Ascending aorta (tissue), 2 donors: ENCODE measurements around the gene CNDP1. TPM values are rescaled to one million over a fixed set of nuclear protein-coding genes. Genes with fewer than 3 reads are reported as not detected.

ENCODE experiments used
- DNase-seq, 2 donors: peaks; one replicate each; pipeline ENCODE4 v3.0.0-alpha.2; 2019; ENCODE audit warnings: low spot score in 2 of 2
- H3K27ac ChIP-seq, 2 donors: fragments of 200-600 bp; sonication (generic); one replicate each; pipeline ENCODE4 v1.5.1; 2016 to 2017; ENCODE audit warnings: mild to moderate bottlenecking in 1 of 2
- H3K27me3 ChIP-seq: fragments of 200-600 bp; sonication (generic); one replicate; pipeline ENCODE4 v1.5.1; 2017
- H3K36me3 ChIP-seq, 2 donors: fragments of 200-600 bp; sonication (generic); one replicate each; pipeline ENCODE4 v1.5.1; 2016
- H3K4me1 ChIP-seq, 2 donors: fragments of 200-600 bp; sonication (generic); one replicate each; pipeline ENCODE4 v1.5.1; 2016 to 2017; ENCODE audit warnings: mild to moderate bottlenecking in 1 of 2
- H3K4me3 ChIP-seq, 2 donors: fragments of 200-600 bp; sonication (generic); one replicate each; pipeline ENCODE4 v1.5.1; 2016 to 2017; ENCODE audit warnings: mild to moderate bottlenecking in 1 of 2
- H3K9me3 ChIP-seq, 2 donors: fragments of 200-600 bp; sonication (generic); one replicate each; pipeline ENCODE4 v1.5.1; 2016
- intact Hi-C: fragments of 100-400 bp; cut with DNase I; formaldehyde crosslinking; loops from one replicate; pipeline ENCODE4 v1.15.1; 2023
- total RNA-seq: library from RNA; depleted of rRNA; stranded (reverse); fragments of >200 nt; gene quantifications from one replicate; pipeline ENCODE4 v1.1.0, GENCODE V29; 2016
- TF ChIP-seq, protein P1 (sequence below), 3 experiments: fragments of 200-600 bp in 2 of 3; fragments of 450-650 bp in 1 of 3; sonication (generic) in 2 of 3; IDR thresholded peaks; one replicate each; pipeline ENCODE4 v1.5.1; 2016 to 2019; ENCODE audit warnings: antibody characterized with exemption in 3 of 3, mild to moderate bottlenecking in 1 of 3, moderate library complexity in 1 of 3

CNDP1 gene
- total RNA-seq, 1 donor from 2014 or later, result not detected

GRCh38 chr18:74534981-74535649 is 815 bp downstream of the CNDP1 start:
- no peaks in the 10 kb centered on the region for H3K9me3 ChIP-seq
- H3K4me3 ChIP-seq, result no peak overlapping the region
- DNase-seq, result no peak
- H3K4me1 ChIP-seq, result no peaks in the 10 kb centered on the region
- intact Hi-C loops, result no loop called here
- no peaks in the 10 kb centered on the region for H3K36me3 ChIP-seq
- TF ChIP-seq, protein P1, sequence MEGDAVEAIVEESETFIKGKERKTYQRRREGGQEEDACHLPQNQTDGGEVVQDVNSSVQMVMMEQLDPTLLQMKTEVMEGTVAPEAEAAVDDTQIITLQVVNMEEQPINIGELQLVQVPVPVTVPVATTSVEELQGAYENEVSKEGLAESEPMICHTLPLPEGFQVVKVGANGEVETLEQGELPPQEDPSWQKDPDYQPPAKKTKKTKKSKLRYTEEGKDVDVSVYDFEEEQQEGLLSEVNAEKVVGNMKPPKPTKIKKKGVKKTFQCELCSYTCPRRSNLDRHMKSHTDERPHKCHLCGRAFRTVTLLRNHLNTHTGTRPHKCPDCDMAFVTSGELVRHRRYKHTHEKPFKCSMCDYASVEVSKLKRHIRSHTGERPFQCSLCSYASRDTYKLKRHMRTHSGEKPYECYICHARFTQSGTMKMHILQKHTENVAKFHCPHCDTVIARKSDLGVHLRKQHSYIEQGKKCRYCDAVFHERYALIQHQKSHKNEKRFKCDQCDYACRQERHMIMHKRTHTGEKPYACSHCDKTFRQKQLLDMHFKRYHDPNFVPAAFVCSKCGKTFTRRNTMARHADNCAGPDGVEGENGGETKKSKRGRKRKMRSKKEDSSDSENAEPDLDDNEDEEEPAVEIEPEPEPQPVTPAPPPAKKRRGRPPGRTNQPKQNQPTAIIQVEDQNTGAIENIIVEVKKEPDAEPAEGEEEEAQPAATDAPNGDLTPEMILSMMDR (IDR thresholded peaks at IDR 0.05), result no peak
- H3K27me3 ChIP-seq, result no peaks in the 10 kb centered on the region
- H3K27ac ChIP-seq, result no peak overlapping the region

DNA sequence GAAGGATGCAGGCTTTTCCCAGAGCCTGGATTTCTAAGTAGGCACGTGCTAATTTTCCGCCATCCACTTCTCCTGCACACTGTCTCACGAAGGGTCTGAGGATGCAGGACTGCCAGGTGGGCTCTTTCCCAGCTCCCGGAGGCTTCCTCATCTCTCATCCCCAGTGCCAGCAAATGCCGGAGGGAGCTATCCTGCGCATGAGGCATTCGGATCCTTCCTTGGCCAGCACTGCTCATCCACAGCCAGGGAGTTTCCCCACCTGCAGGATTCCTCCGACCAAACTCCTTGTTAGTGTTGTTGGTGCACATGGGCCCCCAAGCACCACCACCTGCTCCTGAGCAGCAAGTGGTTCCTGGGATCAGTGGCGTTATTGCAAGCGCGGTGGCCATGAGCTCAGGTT is 5.0 kb downstream of the CNDP1 start:
- Histone ChIP-seq H3K4me1 (no peaks in the 10 kb centered on the region), H3K36me3 (no peaks in the 10 kb centered on the region), H3K27me3 (no peaks in the 10 kb centered on the region), H3K9me3 (no peaks in the 10 kb centered on the region), H3K27ac (no peak overlapping the region), H3K4me3 (no peak overlapping the region)
- DNase-seq, result no peak
- intact Hi-C loops, result no loop called here
- TF ChIP-seq, protein P1 (IDR thresholded peaks at IDR 0.05), result no peak

- Histone ChIP-seq H3K9me3 (no peaks in the 10 kb centered on the region), H3K27ac (no peak overlapping the region), H3K36me3 (no peaks in the 10 kb centered on the region), H3K27me3 (no peaks in the 10 kb centered on the region), H3K4me1 (no peaks in the 10 kb centered on the region), H3K4me3 (no peak overlapping the region)
- no peak for DNase-seq
- intact Hi-C loops, result no loop called here
- TF ChIP-seq, protein P1 (IDR thresholded peaks at IDR 0.05), result no peak
These were observed 6.5 kb downstream of the CNDP1 start for GRCh38 chr18:74540652-74541421.

- Histone ChIP-seq H3K9me3 (no peaks in the 10 kb centered on the region), H3K4me3 (no peak overlapping the region), H3K27me3 (no peaks in the 10 kb centered on the region), H3K27ac (no peak overlapping the region), H3K36me3 (no peaks in the 10 kb centered on the region), H3K4me1 (no peaks in the 10 kb centered on the region)
- intact Hi-C loops, result no loop called here
- TF ChIP-seq, protein P1 (IDR thresholded peaks at IDR 0.05), result no peak
- no peak for DNase-seq
These were observed 7.6 kb downstream of the CNDP1 start for GRCh38 chr18:74541703-74542555.

GRCh38 chr18:74544898-74545297 is 10.6 kb downstream of the CNDP1 start:
- intact Hi-C loops, result no loop called here

More at GRCh38 chr18:74544898-74545297, 10.6 kb downstream of the CNDP1 start:
- TF ChIP-seq, protein P1 (IDR thresholded peaks at IDR 0.05), result no peak
- H3K4me3 ChIP-seq, result no peak overlapping the region
- no peaks in the 10 kb centered on the region for H3K36me3 ChIP-seq
- H3K27me3 ChIP-seq, result no peaks in the 10 kb centered on the region
- no peaks in the 10 kb centered on the region for H3K4me1 ChIP-seq
- DNase-seq, result no peak
- no peak overlapping the region for H3K27ac ChIP-seq
- peaks cover 4 to 13% of the 10 kb centered on the region in 2 donors for H3K9me3 ChIP-seq
